ENCODE measurements around the gene NOSTRIN. TPM values are rescaled to one million over a fixed set of nuclear protein-coding genes. Genes with fewer than 3 reads are reported as not detected.
"Not testable (repeated sequence)": the region's sequence is repeated elsewhere in the genome, so short reads cannot be mapped to it uniquely, and the experiment has no call there.

NOSTRIN gene
- total and polyA plus RNA-seq, 2 donors (not counting 3 experiments of a cell fraction or from before 2014, with no cell fraction given), result 0.03 to 0.75 TPM

- TF ChIP-seq FOS (IDR thresholded peaks at IDR 0.05; ENCODE audit: borderline replicate concordance, insufficient read depth, low read length), result no peak
- no peak for TF ChIP-seq GATA2 (IDR thresholded peaks at IDR 0.05; ENCODE audit: insufficient read depth, insufficient read length, low read depth, low read length)
- TF ChIP-seq EZH2 (IDR thresholded peaks at IDR 0.05; ENCODE audit: borderline replicate concordance, low read depth, low read length, severe bottlenecking), result no peak
- TF ChIP-seq POLR2A (IDR thresholded peaks at IDR 0.05; ENCODE audit: low read depth, low read length), result no peak
- no peak for TF ChIP-seq CTCF (IDR thresholded peaks at IDR 0.05; ENCODE audit: extremely low read depth in 1 of 2, insufficient read depth in 1 of 2, low read depth in 1 of 2, low read length in 2 of 2)
- no peak for TF ChIP-seq MYC (IDR thresholded peaks at IDR 0.05; ENCODE audit: low read depth, low read length)
- TF ChIP-seq JUN (IDR thresholded peaks at IDR 0.05; ENCODE audit: borderline replicate concordance, insufficient read depth, insufficient read length, low read depth), result no peak
- TF ChIP-seq POLR2AphosphoS5 (IDR thresholded peaks at IDR 0.05; ENCODE audit: insufficient read depth, low read depth, low read length), result no peak
- TF ChIP-seq MAX (IDR thresholded peaks at IDR 0.05; ENCODE audit: insufficient read depth, insufficient read length), result no peak
- Histone ChIP-seq H3K9ac (replicated peaks; ENCODE audit: extremely low read depth, insufficient read depth, low read length) (no peak overlapping the region), H2AFZ (ENCODE audit: low read depth, low read length) (no peak overlapping the region), H3K4me2 (ENCODE audit: insufficient read depth, low read length) (no peak overlapping the region), H3K4me1 (ENCODE audit: control insufficient read depth, extremely low read depth, insufficient read depth, low read length) (no peaks in the 10 kb centered on the region), H3K27ac (ENCODE audit: insufficient read depth, low read depth, low read length) (no peak overlapping the region), H3K9me1 (replicated peaks; ENCODE audit: control insufficient read depth, extremely low read depth, insufficient read depth, low read length) (no peaks in the 10 kb centered on the region), H3K27me3 (ENCODE audit: control insufficient read depth in 2 of 2, insufficient read depth in 2 of 2, low read length in 2 of 2) (peaks cover 2 to 11% of the 10 kb centered on the region in 2 experiments), H3K36me3 (ENCODE audit: control insufficient read depth in 2 of 2, extremely low read depth in 1 of 2, insufficient read depth in 2 of 2, low read length in 2 of 2) (no peaks in the 10 kb centered on the region), H3K79me2 (ENCODE audit: control insufficient read depth, insufficient read depth, low read length) (no peaks in the 10 kb centered on the region), H3K4me3 (replicated peaks in 1 of 3; ENCODE audit: insufficient read depth in 1 of 3, low read depth in 1 of 3, low read length in 3 of 3) (no peak overlapping the region), H3K9me3 (replicated peaks; ENCODE audit: control insufficient read depth, insufficient read depth, low read length) (no peaks in the 10 kb centered on the region), H4K20me1 (replicated peaks; ENCODE audit: control insufficient read depth, extremely low read depth, insufficient read depth, low read length) (no peaks in the 10 kb centered on the region)
- dilution Hi-C loops (cut with MboI; ENCODE audit: extremely low pct_ligation_motif_present, low sequenced_read_pairs), result no loop called here
- DNase-seq (ENCODE audit: low read depth, low spot score) (peak; percentile 50), FAIRE-seq (peak; percentile 72)
- ChIA-PET POLR2A (no interaction called here), CTCF (interaction anchor here (1.5 to 1.6 kb wide), 2 partner anchors 18 to 89 kb away, joined by 3 to 4 read pairs; no protein-coding TSS in a partner anchor)
- intact Hi-C loops (cut with micrococcal nuclease), result no loop called here
- BruUV-seq (replicated peaks), result no TSS peak
Measured at GRCh38 chr2:168790226-168790902, 12.1 kb upstream of the NOSTRIN start.

GRCh38 chr2:168791140-168791539 is 11.3 kb upstream of the NOSTRIN start:
- H3K9me1 ChIP-seq (replicated peaks; ENCODE audit: control insufficient read depth, extremely low read depth, insufficient read depth, low read length); FAIRE-seq; H2AFZ ChIP-seq (ENCODE audit: low read depth, low read length); H3K36me3 ChIP-seq (ENCODE audit: control insufficient read depth in 2 of 2, extremely low read depth in 1 of 2, insufficient read depth in 2 of 2, low read length in 2 of 2); H3K9ac ChIP-seq (replicated peaks; ENCODE audit: extremely low read depth, insufficient read depth, low read length); H3K4me3 ChIP-seq (replicated peaks in 1 of 3; ENCODE audit: insufficient read depth in 1 of 3, low read depth in 1 of 3, low read length in 3 of 3); H3K9me3 ChIP-seq (replicated peaks; ENCODE audit: control insufficient read depth, insufficient read depth, low read length); POLR2A ChIA-PET; H3K27ac ChIP-seq (ENCODE audit: insufficient read depth, low read depth, low read length); intact Hi-C loops (cut with micrococcal nuclease); H3K4me2 ChIP-seq (ENCODE audit: insufficient read depth, low read length); H4K20me1 ChIP-seq (replicated peaks; ENCODE audit: control insufficient read depth, extremely low read depth, insufficient read depth, low read length); BruUV-seq (replicated peaks); dilution Hi-C loops (cut with MboI; ENCODE audit: extremely low pct_ligation_motif_present, low sequenced_read_pairs); DNase-seq (ENCODE audit: low read depth, low spot score); H3K79me2 ChIP-seq (ENCODE audit: control insufficient read depth, insufficient read depth, low read length); H3K4me1 ChIP-seq (ENCODE audit: control insufficient read depth, extremely low read depth, insufficient read depth, low read length): not testable (repeated sequence)
- peaks cover 2 to 11% of the 10 kb centered on the region in 2 experiments for H3K27me3 ChIP-seq (ENCODE audit: control insufficient read depth in 2 of 2, insufficient read depth in 2 of 2, low read length in 2 of 2)
- CTCF ChIA-PET, result interaction anchor here (1.5 kb wide), 1 partner anchor 88 kb away, joined by 3 read pairs; no protein-coding TSS in a partner anchor
